ENCODE data around the gene PLEKHA7.
"Not testable (repeated sequence)": the region's sequence is repeated elsewhere in the genome, so short reads cannot be mapped to it uniquely, and the experiment has no call there.

PLEKHA7 gene

DNA sequence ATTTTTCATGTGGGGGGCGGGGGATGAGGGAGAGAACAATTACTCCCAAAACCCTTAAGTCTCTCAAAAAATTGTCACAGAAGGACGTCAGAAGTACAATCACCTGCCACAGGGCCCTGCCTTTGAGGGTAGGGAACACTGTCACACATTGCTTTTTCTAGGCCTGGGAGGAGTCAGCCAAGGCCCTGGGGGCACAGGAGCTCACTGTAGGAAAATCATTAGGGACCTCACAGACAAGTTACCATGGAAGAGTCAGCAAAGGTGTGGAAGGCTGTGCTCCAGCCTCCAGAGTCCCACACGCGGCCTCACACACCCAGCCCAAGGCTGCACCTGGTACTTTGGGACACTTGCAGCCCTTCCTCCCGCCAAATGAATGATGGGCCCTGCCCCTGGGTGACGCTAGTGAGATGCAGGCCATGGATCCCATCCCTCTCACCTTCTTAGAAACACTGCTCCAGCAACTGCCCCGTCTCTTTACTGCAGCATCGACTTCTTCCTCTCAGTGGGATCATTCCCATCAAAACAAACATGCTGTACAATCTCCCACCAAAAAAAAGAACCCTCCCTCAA lies 3.3 kb downstream of the PLEKHA7 start:
- no peak for DNase-seq

DNA sequence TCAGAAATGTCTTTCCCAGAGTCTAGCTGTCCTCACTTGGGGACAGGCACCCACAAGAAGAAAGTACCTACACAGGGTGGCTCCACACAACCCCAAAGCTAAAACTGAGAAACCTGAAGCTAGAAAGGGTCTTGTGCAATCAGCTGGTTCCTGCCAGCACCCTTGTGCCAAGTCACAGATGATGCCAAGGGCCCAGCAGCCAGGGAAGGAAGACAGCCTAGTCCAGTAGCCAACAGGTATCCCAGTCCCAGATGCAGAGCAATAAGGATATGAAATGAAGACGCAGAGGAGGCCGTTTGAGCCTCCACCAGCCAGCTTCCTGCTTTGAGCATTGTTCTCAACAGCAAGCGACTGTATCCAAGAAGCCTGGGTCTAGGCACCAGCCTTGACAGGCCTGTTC lies 6.1 kb downstream of the PLEKHA7 start:
- no peak for DNase-seq

DNA sequence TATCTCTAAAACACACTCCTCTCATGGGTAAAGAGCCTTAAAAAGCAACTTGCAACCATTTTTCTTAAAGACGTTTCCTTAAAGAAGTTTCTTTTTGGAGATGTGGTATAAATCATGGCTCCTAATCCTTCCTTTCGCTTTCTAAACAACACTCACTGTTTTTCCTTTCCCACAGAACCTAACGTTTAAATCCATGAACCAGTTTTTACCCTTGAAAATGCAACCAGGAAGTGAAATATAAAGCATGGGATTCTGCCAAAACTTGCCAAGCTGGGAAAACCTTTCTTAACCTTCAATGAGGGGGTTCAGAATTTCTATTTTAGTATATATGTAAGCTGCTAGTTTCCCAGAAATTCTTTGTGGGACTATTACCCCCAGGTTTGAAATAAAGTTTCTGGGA lies 8.6 kb downstream of the PLEKHA7 start:
- DNase-seq, result no peak

DNA sequence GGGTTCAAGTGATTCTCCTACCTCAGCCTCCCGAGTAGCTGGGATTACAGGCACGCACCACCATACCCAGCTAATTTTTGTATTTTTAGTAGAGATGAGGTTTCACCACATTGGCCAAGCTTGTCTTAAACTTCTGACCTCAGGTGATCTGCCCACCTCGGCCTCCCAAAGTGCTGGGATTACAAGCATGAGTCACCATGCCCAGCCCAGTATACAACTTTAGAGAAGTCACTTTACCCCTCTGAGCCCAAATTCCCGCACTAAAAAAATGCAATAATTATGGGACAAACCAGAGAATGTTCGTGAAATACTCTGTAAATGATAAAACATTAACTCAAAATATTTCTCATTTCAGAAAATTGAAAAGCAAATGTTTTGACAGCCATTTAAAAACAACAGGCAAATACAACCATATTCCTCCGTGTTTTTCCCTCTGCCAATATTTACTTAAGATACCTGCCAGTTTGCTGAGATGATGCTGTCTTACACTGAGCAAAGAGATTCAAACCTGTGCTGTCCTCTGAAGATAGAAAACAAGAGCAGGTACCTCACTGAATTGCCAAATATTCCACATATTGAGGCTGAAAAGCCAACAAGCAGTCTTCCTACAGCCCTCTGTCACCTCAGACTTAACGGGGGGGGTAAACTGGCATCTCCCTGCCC lies 9.6 kb downstream of the PLEKHA7 start:
- DNase-seq, result no peak

DNA sequence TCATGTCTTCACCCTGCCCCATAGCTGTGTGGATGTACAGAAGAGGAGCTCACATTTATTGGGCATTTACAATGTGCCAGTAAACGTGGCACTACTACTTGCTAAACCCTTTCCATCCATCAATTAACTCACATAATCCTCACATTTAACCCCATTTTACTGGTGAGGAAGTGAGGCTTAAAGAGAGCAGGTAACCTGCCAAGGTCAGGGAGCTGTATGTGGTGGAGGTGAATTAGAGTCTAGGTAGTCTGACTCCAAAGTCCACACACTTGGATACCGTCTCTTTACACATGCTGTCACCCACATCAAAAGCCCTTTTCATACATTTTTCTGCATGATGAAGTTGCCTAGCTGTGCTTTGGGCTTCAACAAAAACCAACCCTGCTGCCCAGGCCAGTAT lies 10.8 kb downstream of the PLEKHA7 start:
- no peak for DNase-seq

DNA sequence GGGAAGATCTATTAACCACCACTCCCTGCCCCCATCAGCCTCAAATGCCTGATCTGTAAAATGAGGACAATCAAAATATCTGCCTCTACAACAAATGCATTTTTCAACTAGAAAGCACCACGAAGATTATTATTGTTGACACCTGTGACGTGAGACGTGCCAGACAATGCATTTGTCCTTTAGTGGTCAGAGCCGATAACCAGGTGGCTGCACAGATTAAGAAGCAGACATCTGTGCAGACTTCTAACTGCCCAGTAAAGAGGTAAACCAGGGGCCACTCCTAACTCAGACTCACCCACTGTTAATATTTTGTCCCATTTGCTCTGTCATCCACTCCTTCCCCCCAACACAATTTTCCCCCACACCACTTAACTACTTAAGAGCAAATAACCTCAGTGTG lies 11.7 kb downstream of the PLEKHA7 start:
- DNase-seq, result no peak

DNA sequence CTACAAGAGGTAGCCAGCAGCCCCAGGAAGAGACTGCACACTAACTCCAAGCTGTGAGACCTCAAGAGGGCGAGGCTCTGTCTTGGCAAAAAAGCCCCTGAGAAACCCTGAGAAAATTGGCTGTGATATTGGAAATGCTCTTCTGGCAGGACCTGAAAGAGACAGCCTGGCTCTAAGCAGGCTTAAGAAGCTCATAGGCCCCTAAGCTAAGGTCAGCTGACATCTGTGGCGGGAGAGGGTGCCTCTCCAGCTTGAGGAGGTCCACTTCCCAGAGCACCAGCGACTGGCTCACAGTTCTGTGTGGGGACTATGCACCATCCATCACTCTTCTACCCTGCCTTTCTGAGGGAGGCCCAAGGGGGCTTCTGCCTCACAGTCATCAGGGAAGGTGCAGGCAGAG lies 12.4 kb downstream of the PLEKHA7 start:
- no peak for DNase-seq

DNA sequence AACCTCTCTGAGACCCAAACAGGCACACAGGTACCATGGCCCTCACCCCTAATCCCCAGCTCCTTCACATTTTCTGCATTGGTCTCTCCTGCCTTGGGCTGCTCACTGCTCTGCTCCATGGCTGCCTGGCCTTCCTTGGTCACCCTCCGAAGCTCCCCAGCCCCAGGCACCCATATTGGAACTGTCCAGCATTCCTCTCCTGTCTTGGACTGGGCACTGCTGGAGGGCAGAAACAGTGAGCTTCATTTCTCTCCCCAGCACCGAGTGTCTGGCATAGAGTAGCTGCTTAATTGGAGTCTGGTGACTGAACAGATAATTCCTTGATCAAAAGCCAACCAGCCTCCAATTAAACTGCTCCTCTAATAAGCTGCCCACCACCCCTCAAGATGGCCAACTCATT lies 13.2 kb downstream of the PLEKHA7 start:
- DNase-seq, result no peak

DNA sequence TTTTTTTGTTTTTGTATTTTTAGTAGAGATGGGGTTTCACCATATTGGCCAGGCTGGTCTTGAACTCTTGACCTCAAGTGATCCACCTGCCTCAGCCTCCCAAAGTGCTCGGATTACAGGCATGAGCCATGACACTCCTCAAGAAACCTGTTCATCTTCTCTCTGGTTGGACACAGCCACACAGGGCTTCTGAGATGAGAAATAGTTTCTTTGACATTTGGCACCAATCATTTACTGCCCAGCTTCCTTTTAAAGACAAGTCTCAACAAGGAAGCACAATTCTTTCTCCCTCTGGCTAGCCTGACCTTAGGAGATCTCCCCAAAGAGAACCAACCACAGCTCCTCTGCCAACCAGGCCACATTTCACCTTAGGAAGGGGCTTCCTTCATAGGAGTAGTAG lies 14.0 kb downstream of the PLEKHA7 start:
- not testable (repeated sequence) for DNase-seq

DNA sequence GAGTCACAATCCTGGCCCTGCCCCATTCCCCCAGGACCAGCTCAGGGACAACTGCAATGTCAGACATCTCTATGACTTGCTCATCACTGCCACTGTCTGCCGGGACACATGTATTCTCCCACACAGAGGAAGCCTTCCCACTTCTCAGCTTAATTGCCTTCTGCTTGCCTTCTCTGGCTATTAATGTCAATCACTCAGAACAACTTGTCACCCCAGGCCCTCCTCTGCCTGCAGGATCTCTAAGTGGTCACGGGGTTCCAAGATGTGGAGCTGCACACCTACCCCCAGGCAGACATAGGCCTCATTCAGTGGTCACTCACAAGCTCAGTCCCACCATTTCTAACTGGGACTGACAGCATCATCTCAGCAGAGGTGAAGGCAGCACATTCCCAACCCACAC lies 15.1 kb downstream of the PLEKHA7 start:
- no peak for DNase-seq

DNA sequence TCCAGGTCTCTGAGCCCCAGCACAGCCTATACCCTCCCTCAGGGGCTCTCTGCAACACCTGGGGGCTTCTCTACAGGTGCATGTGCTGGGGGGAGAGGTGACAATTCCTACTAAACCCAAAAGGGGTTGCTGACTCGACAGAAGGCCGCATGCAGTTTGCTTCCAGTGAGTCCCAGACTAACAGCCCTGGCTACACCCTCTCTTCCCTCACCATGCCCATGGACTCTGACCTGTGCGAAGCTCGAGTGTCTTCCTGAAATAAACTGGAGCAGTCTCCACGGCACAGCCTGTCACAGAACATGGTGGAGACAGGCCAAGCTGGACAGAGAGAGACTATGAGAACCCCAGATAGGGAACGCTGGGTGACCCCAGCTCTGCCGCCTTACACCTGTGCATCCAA lies 16.6 kb downstream of the PLEKHA7 start:
- DNase-seq, result no peak

DNA sequence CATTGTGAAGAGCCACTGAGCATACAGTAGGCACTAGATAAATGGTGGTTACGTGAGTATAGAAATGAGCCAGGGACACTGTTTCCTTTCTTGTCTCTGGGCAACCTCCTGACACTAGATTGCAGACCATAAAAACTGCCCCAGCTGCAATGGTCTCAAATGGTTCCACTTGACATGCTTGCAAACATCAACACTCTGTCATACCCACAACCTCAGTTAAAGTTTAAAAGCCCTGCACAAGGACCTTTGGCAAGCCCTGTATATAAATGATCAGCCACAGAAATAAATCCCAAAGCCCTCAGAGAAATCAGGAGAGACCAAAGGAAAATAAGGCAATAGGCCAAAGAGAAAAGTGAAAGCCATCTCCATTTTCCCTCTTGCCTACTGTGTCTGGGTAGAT lies 20.7 kb downstream of the PLEKHA7 start:
- no peak for DNase-seq

DNA sequence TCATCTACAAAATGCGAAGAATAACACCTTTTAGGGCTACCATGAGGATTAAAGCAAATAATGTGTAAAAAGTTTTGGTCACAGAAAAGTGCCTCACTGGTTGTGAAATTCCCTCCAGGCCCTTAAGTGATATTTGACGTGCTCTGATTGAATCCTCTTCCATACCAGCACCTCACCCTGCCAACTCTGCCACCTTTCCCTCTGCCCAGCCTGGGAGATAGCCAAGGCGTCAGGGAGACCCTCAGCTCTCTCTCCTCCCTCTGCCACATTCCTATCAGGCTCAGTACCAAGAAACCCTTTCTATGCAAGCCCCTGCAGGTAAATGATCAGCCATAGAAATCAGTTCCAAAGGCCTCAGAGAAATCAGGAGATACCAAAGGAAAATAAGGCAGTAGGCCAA lies 21.4 kb downstream of the PLEKHA7 start:
- DNase-seq, result no peak

DNA sequence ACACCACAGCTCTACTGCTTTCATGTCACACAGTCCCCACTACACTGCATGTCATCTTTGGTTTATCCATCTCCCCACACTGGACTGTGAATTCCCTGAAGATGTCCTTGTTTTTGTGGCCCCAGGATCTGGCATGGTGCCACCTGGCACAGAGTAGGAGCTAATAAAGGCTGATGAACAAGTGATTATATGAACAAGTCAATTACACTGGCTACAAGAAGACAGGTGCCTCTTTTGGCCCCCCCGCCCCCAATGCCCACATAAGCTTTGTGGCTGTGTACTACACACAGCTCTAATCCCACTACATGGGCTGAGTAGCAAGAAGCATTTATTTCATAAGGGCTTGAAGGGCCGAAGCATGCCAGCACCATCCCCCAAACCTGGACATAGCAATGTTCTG lies 24.7 kb downstream of the PLEKHA7 start:
- DNase-seq, result no peak

DNA sequence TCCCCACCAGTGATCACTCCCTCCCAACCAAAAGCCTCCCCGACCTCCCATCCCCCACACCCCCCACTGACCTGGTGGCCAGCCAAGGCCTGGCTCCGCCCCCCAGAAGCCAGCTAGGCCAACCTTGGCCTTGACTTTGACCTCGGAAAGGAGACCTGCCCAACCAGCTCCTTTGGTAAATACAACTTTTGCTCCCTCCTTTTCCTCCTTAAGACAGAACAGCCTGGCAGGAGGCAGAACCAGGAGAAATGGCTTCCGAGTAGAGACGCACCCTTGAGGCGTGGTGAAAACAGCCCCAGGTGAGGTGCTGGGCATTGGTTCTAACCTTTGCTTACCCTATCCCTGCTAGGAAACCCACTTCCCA lies 27.0 kb downstream of the PLEKHA7 start:
- no peak for DNase-seq

DNA sequence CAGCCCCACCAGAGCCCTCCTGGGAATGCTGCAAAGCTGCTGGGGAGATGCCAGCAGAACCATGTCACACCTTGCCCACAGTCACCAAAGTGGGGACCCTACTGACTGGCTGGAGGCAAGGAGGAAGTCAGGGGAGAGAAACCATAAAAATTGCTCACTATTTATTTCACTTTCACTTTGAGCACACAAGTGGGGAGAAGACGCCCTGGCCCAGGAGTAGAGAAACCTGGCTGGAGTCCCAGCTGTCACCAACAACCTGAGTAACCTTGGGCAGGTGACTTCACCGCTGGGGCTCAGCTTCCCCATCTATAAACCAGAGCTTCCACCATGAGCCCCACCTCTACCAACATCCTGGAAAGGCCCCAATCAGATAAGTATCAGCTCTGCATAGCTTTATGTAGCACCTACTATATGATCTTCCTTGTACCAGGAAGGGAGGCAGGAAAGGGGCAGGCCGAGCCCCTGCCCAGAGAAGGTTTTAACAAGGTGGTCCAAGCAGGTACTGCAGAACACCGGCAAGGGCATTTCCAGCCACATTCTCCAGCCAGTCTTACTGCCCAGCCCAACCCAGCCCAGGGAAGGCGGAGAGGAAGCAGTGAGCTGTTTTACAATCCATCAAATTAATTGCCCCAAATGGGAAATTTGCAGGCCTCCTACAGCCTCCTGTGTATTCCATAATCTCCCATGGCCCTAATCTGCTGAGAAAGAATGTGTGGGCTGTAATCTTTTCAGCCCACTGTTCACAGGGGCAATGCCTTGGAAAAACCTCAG lies 27.6 kb downstream of the PLEKHA7 start:
- DNase-seq, result no peak

DNA sequence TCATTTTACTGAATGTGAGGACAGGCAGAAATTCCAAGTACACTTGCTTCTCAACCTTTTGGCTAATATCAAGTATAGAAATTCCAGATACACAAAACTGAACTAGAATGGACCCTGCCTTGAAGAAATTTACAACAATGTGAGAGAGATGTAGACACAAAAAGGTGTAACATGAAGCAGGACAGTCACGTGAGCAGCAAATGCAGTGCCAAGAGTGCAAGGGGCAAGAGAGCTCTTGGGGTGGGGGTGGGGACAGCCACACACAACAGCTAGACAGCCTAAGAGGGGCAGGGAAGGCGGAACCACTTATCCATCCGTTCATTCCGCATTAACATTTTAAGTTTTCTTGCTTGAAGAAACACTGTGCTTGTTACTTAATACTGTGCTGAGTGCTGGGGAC lies 28.9 kb downstream of the PLEKHA7 start:
- DNase-seq, result peak in 1 of 2 experiments; percentile 63

DNA sequence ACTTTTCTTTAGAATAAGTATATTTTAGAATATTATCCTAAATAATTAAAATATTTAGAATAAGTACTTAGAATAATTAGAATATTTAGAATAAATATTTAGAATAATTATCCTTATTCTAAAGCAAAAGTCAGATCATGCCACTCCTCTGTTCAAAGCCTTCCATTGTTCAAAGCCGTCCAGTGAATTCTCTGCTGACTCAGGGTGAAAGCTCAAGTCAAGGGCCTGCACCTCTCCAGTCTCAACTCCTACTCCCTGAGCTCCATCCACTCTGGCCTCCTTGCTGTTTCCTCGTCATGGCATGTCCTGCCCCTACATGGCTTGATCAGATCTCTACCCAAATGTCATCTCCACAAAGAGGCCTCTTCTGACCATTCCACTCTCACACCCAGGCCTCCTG lies 30.0 kb downstream of the PLEKHA7 start:
- no peak for DNase-seq

DNA sequence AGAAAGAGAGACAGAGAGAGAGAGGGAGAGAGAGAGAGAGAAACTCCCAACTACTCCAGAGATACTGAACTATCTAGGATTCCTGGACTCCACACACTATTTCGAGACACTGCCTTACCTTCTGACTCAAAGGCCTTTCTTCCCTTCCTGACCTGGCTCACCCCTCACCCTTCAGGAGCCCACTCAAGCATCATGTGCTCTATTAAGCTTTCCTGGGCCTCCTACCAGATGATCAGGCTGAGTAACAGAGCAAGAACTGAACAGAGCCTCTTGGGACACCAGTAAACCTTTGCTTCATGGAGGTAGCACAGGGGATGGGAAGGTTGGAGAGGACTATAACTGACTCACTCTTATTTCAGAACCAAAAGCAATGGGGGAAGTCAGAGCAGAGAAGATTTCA lies 31.4 kb downstream of the PLEKHA7 start:
- DNase-seq, result no peak

DNA sequence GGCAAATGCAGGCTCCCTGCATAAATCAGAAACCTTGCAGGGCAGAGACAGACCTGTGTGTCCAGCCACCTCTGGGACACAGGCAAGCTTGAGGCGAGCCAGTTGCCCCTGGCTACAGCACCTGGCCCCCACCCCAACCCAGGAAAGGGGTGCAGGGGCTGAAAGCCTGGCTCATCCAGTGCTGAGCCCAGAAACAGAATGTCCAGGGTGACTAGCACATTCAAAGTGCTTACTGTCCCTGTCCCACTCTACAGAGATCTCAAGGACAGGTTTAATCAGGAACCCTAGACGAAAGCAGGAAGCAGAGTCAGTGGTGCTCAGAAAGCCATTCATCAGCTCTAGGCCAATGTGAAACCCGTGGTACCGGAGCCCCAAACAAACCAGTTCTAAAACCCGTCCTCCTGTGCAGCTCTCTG lies 31.9 kb downstream of the PLEKHA7 start:
- DNase-seq, result no peak

DNA sequence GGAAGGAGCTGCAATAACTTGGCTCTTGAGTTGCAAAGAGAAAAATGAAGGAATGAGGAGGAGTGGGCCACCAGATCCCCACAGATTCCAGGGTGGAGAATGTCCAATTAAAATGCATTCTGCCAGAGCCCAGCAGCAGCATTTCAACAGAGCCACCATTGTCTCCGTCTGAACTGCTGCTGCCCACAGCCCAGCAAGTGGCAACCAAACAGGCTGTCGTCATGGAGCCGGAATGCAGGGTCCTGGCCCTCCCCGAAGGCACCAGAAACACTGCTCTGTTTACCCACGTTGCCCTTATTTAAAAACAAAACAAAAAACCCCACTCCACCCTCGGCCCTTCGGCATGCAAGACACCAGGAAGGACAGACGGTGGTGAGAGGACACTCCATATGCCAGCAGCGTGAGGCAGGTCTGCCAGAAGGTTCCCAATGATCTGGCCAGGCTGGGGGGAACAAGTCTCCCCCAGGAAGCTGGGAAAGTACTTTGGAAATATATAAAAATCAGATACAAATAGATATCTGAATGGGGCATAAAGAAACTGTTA lies 32.5 kb downstream of the PLEKHA7 start:
- no peak for DNase-seq

DNA sequence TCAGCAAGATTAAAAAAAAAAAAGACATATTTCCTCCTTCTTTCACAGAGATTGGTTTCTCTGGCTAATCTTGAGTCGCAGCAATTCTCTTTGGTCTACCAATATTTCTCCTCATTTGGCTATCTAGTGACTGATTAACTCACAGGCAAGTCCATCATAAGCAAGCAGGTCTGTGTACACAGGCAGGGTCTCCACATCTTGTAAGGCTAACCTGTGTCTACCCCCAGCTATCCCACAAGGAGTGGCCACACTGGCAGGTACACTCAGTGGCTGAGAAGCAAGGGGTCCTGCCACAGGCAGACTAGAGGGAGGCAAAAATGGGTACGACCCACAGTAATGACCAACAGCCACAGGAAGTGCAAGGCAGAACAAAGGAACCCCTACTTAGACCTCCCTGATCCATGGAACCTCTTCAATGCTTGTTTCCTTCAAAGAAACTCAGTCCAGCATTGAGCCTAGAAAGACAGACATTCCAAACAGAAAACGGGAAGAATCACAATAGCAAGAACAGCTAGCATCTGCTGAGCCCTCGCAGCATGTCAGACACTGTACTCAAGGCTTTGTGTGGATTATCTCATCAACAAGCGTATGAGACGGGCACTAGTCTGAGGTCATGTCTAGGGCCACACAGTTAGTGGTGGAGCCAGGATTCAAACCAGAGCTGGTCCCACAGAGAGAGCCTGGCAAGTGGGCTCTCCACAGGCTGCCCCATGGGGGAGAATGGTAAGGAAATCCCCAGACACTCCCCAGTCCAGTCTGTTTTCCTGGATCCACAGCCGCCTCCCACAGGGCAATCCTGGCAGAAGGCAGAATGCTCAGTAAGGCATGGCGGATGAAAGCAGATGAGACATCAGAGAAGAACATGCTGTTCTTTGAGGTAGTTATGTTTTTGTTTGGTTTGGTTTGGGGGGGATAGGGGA lies 34.3 kb downstream of the PLEKHA7 start:
- no peak for DNase-seq

DNA sequence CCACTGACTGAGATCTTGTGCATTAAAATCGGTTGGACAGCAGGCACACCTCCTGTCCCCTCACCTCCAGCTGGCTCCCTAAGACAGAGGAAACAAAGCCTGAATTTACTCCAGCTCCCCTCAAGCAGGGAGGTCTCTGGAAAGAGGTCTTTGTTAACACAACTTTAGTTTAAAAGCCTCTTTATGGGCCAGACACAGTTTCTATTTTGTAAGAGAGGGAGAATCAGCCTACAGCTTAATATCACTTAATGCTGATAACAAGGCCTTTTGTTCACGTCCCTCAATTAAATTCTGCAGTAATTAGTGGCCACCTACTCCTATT lies 36.3 kb downstream of the PLEKHA7 start:
- DNase-seq, result no peak

All from NCI-H187 (cell line).